DMS 273 treated with DMSO at 0.1 percent for 48 hours (cell line): ENCODE data around the gene HMCES.
A peak's percentile ranks its signal among the peaks of the same experiment; 100 is the strongest.

Experiments
- DNase-seq: peaks from one replicate; lab custom pipeline; 2025; lab: John Stamatoyannopoulos, UW

The HMCES gene, protein sequence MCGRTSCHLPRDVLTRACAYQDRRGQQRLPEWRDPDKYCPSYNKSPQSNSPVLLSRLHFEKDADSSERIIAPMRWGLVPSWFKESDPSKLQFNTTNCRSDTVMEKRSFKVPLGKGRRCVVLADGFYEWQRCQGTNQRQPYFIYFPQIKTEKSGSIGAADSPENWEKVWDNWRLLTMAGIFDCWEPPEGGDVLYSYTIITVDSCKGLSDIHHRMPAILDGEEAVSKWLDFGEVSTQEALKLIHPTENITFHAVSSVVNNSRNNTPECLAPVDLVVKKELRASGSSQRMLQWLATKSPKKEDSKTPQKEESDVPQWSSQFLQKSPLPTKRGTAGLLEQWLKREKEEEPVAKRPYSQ

GRCh38 chr3:129278439-129278965 is at the start of gene HMCES:
TSS of gene HMCES (plus strand) at chr3:129278870. CDS start at chr3:129279733, 863 bp downstream.
- DNase-seq = peak; percentile 75

- no peak for DNase-seq
Observed at GRCh38 chr3:129228891-129229585, 49.6 kb upstream of the HMCES start.

DNA sequence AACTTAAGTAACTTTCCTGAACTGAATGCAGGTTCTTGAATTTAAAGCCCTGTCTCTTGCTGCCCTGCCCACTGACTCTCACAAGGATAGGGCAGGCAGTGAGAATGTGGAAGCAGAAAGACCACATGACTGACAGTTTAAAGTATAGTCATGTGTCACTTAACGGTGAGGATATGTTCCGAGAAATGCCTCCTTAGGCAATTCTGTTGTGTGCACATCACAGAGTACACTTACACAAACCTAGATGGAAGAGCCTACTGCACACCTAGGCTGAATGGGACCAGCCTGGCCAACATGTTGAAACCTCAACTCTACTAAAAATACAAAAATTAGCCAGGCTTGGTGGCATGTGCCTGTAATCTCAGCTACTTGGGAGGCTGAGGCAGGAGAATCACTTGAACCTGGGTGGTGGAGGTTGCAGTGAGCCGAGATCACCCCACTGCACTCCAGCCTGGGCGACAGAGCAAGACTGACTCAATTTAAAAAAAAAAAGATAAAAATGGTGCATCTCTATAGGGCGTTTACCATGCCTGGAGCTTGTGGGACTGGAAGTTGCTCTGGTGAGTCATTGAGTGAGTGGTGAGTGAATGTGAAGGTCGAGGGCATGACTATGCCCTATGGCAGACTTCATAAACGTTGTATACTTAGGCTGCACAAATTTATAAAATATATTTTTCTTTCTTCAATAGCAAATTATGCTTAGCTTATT is 48.2 kb upstream of the HMCES start:
- DNase-seq = no peak

- DNase-seq = no peak
Observed at GRCh38 chr3:129231331-129232119, 47.1 kb upstream of the HMCES start.

- DNase-seq = no peak
Observed at GRCh38 chr3:129233538-129233937, 45.1 kb upstream of the HMCES start.

- DNase-seq = no peak
Observed at GRCh38 chr3:129234441-129234840, 44.2 kb upstream of the HMCES start.

DNA sequence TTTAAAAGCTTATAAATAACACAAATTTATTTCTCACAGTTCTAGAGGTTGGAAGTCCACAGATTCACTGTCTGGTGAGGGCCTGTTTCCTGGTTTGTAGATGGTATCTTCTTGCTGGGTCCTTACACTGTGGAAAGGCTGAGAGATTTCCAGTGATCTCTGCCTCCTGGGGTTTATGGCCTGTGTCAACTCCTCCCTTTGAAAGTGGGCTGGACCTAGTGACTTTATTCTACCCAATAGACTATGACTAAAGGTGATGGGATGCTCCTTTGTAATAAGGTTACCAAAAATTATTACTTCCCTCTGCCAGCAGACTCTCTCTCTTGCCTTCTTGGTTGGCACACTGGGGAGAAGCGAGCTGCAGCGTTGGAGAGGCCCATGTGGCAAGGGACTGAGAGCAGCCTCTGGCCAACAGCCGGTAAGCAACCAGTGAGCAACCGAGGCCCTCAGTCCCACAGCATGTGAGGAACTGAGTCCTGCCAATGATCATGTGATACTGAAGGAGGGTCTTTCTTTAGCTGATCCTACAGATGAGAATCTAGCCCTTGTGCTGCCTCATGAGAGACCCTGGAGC is 43.2 kb upstream of the HMCES start:
- DNase-seq = no peak

DNA sequence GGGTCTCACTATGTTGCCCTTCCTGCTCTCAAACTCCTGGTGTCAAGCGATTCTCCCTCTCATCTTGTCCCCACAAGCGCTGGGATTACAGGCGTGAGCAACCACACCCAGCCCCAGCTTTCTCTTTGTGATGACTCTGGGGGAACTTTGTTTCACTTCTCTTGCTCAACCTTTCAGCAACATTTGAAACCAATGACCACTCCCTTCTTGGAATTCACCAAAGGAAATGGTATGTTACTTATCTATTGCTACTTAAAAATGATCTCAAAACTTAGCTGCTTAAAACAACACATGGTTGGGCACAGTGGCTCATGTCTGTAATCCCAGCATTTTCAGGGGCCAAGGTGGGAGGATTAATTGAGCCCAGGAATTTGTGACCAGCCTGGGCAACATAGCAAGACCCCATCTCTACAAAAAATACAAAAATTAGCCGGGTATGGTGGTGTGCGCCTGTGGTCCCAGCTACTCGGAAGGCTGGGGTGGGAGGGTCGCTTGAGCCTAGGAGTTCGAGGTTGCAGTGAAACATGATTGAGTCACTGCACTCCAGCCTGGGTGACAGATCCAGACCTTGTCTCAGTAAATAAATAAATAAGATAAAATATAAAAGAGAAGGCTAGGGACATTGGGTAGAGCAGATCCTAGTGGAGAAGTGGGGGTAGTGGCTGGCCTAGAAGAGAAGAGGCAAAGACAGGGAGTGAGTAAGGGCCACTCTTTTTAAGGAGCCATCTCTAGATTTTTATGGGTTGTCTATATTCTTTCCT is 39.5 kb upstream of the HMCES start:
- no peak for DNase-seq

DNA sequence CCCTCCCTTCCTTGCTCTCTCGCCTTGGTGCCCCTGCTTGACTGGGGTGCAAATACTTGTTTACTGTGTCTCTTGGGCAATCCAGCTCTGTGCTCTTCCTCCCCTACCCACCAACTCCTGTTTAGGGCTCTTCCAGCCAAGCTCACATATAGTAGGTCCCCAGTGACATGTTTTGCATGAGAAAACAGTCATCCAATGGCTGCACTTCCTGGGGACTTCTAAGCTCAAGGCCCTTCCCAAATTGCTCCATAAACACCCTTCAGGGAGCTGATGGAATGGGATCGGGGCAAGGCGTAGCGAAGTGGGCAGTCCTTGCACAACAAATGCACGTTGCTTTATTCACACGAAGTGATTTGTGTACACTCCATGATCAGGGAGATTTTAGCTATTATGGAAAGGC is 38.7 kb upstream of the HMCES start:
- DNase-seq = no peak

GRCh38 chr3:129240436-129240835 is 38.2 kb upstream of the HMCES start:
- no peak for DNase-seq

DNA sequence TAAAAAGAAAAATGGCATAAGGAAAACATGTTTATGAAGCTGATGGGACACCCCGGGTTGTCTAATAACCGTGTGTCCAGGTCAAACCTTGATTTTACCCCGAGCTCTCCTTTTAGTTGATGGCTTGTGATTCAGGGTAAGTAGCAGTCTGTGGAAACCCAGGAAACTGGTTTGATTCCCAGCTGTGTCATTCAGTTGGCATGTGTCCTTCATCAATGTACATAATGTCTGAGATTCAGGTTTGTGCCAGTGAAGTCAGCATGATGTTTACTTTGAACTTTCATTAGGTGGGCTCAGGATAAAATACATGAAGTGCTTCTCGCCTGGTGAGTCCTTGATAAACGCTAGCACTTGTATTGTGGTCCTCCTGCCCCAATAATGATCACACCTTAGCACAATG is 33.5 kb upstream of the HMCES start:
- DNase-seq = no peak

- peak; percentile 89 for DNase-seq
Observed at GRCh38 chr3:129245641-129246306, 32.9 kb upstream of the HMCES start.

DNA sequence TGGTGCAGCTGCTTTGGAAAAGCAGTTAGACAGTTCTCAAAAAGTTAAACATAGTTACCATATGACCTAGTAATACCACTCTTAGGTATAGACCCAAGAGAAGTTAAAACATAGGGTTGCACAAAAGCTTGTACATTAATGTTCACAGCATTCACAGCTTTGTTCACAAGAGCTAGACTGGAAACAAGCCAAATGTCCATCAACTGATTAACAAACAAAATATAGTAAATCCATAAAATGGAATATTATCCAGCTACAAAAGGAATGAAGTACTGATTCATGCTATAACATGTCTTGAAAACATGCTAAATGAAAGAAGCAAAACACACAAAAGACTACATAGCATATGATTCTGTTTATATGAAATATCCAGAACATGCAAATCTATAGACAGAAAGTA is 32.0 kb upstream of the HMCES start:
- no peak for DNase-seq

- DNase-seq = no peak
Observed at GRCh38 chr3:129248286-129248979, 30.2 kb upstream of the HMCES start.

DNA sequence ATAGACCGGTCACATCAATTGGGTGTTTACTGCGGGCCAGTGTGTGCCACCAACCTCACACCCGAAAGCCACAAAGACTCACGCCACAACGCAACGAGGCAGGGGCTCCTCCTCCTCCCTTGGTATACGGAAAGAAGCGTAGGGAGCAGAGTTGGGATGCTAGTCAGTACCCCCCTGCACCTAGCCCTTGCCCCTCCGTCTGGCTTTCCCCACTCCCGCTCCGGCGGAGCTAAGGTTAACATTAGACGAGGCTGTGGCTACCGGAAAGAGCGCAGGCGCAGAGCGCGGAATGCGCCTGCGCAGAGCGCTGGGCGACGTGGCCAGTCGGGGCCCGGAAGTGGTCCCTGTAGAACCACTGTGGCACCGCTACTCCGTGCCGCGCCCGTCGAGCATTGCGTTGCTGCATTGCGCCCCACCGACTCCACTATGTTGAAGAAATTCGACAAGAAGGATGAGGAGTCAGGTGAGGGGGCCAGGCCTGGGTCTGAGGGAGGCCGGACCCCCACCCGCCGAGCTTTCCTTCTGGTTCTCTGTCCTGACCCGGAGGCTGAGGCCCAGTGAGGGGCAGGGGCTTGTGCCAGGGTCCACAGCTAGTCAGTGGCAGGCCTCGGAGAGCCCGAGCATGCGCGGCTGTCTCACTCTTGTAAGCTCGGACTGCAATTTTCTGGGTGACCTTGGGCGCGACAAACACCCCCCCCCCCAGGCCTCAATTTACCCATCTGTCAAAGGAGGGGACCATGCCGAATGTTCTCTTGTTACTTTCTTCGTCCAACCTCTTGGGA is 29.2 kb upstream of the HMCES start, which contains the start of gene COPG1:
TSS of gene COPG1 (plus strand) at position 323 of the 782 bp plus-strand sequence. CDS start at position 427, 104 bp downstream.
- DNase-seq = peak; percentile 82

- DNase-seq = no peak
Observed at GRCh38 chr3:129252748-129253147, 25.9 kb upstream of the HMCES start.

GRCh38 chr3:129254536-129255230 is 24.0 kb upstream of the HMCES start:
- DNase-seq = no peak

GRCh38 chr3:129256270-129256669 is 22.4 kb upstream of the HMCES start:
- DNase-seq = no peak
